ENCODE data around the gene ZNF207.
"Not testable (repeated sequence)": the region's sequence is repeated elsewhere in the genome, so short reads cannot be mapped to it uniquely, and the experiment has no call there.

The ZNF207 gene

DNA sequence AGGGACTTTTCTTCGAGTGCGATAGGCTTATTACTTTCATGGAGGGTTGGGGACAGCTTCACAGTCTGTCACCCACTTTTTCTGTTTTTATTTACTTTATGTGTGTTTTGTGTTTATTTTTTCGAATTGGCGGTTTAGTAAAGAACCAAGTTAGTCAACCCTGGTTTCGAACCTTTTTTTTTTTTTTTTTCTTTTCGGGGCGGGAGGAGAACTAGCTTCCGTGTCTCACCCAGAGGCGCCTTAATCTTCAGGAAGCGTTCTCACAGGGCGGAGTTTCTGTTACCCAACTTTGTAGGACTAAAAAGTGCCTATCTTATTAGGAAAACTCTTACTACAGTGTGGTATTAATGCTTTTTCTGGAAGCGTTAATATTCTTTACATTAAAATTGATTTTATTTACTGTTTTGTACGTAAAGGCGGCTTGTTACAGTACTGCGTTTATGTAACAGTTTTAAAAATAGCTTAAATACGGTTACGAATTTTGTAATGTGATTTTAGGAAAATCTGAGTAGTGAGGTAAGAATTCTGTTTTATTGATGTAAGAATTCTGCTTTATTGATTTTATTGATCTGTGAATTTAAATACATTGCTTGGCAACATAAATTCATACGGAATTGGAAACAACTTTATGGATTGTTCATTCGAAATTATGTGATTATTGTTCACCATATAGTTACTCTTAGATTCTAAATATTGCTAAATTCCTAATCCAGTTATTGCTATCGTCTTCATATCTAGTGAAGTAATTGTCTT is 885 bp downstream of the ZNF207 start:
- H4K20me1 ChIP-seq (ENCODE audit: low read depth, low read length): peaks cover 38% of the 10 kb centered on the region
- TF ChIP-seq, protein P1, sequence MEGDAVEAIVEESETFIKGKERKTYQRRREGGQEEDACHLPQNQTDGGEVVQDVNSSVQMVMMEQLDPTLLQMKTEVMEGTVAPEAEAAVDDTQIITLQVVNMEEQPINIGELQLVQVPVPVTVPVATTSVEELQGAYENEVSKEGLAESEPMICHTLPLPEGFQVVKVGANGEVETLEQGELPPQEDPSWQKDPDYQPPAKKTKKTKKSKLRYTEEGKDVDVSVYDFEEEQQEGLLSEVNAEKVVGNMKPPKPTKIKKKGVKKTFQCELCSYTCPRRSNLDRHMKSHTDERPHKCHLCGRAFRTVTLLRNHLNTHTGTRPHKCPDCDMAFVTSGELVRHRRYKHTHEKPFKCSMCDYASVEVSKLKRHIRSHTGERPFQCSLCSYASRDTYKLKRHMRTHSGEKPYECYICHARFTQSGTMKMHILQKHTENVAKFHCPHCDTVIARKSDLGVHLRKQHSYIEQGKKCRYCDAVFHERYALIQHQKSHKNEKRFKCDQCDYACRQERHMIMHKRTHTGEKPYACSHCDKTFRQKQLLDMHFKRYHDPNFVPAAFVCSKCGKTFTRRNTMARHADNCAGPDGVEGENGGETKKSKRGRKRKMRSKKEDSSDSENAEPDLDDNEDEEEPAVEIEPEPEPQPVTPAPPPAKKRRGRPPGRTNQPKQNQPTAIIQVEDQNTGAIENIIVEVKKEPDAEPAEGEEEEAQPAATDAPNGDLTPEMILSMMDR (IDR thresholded peaks at IDR 0.05; ENCODE audit: insufficient read depth, low read length, poor library complexity, severe bottlenecking): no peak
- TF ChIP-seq EZH2phosphoT487 (conservative IDR thresholded peaks at IDR 0.05; ENCODE audit: low read length): no peak
- no peaks in the 10 kb centered on the region for H3K9me3 ChIP-seq (ENCODE audit: insufficient read depth, low read length)
- H2AFZ ChIP-seq (ENCODE audit: low read depth, low read length, severe bottlenecking): peak overlapping the region; percentile 34
- H3F3A ChIP-seq (ENCODE audit: insufficient read depth): peaks cover 13% of the 10 kb centered on the region
- H3K9me2 ChIP-seq (replicated peaks; ENCODE audit: insufficient read depth, low read length): no peaks in the 10 kb centered on the region
- H3K79me2 ChIP-seq (ENCODE audit: insufficient read depth, low read length): peaks cover 58% of the 10 kb centered on the region
- peak overlapping the region; percentile 88 for H3K4me3 ChIP-seq (ENCODE audit: insufficient read depth, low read length, poor library complexity, severe bottlenecking)
- H3K27ac ChIP-seq (ENCODE audit: low read depth, low read length): peak overlapping the region; percentile 84
- no peaks in the 10 kb centered on the region for H3K27me3 ChIP-seq (ENCODE audit: low read length)
- peaks cover 35% of the 10 kb centered on the region for H3K36me3 ChIP-seq (ENCODE audit: low read length)
- peak overlapping the region; percentile 97 for H3K9ac ChIP-seq (ENCODE audit: low read length)
- H3K4me2 ChIP-seq (ENCODE audit: low read depth, low read length, poor library complexity, severe bottlenecking): peak overlapping the region; percentile 96

DNA sequence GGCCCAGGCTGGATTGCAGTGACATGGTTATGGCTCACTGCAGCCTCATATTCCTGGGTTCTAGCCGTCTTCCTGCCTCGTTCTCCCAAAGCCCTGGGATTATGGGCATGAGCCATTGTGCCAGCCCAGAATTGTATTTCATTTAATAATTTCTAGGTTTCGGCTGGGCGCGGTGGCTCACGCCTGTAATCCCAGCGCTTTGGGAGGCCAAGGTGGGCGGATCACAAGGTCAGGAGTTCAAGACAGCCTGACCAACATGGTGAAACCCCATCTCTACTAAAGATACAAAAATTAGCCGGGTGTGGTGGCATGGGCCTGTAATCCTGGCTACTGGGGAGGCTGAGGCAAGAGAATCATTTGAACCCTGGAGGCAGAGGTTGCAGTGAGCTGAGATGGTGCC is 2.8 kb downstream of the ZNF207 start:
- peaks cover 50% of the 10 kb centered on the region for H4K20me1 ChIP-seq (ENCODE audit: low read depth, low read length)
- not testable (repeated sequence) for H3K9me3 ChIP-seq (ENCODE audit: insufficient read depth, low read length); H3K27me3 ChIP-seq (ENCODE audit: low read length); H3K9ac ChIP-seq (ENCODE audit: low read length); H3K27ac ChIP-seq (ENCODE audit: low read depth, low read length); H3K4me3 ChIP-seq (ENCODE audit: insufficient read depth, low read length, poor library complexity, severe bottlenecking); H2AFZ ChIP-seq (ENCODE audit: low read depth, low read length, severe bottlenecking); H3K9me2 ChIP-seq (replicated peaks; ENCODE audit: insufficient read depth, low read length)
- peaks cover 20% of the 10 kb centered on the region for H3F3A ChIP-seq (ENCODE audit: insufficient read depth)
- H3K4me2 ChIP-seq (ENCODE audit: low read depth, low read length, poor library complexity, severe bottlenecking): peak overlapping the region; percentile 96
- H3K79me2 ChIP-seq (ENCODE audit: insufficient read depth, low read length): peaks cover 75% of the 10 kb centered on the region
- peaks cover 46% of the 10 kb centered on the region for H3K36me3 ChIP-seq (ENCODE audit: low read length)

DNA sequence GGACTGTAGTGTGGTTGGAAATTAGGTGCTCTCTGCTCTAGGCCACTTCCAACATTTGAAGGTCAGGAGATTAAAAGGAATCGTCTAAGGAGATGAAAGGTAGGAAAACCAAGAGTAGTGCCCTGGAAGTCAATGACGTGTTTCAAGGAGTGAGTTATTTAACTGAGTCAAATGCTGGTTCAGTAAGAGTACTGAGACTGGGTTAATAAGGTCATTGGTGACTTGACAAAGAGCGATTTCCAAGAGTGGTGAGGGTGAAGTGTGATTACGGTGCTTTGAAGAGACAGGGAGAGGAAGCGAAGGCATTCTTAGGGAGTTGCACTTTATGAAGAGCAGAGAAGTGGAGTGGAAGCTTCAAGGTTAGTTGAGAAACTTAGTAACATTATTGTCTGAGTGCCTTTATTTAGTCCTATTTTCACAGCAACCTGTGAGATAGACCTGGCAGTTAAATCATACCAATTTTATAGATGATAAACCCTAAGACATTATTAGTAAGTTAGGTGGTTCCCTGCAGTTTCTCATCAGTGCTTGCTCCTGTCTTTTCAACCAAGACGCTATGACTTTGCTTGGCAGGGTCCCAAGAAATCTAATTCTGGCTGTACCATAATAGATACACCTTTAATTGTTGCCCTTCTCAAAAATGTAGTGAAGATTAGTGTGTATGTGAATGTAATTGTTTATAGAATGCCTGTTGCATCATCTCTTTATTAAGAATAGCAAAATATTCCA is 5.9 kb downstream of the ZNF207 start:
- peaks cover 71% of the 10 kb centered on the region for H4K20me1 ChIP-seq (ENCODE audit: low read depth, low read length)
- H3K79me2 ChIP-seq (ENCODE audit: insufficient read depth, low read length): peaks cover 94% of the 10 kb centered on the region
- H3K4me2 ChIP-seq (ENCODE audit: low read depth, low read length, poor library complexity, severe bottlenecking): no peak overlapping the region
- H3K27ac ChIP-seq (ENCODE audit: low read depth, low read length): no peak overlapping the region
- no peaks in the 10 kb centered on the region for H3K27me3 ChIP-seq (ENCODE audit: low read length)
- TF ChIP-seq, protein P1 (IDR thresholded peaks at IDR 0.05; ENCODE audit: insufficient read depth, low read length, poor library complexity, severe bottlenecking): no peak
- TF ChIP-seq EZH2phosphoT487 (conservative IDR thresholded peaks at IDR 0.05; ENCODE audit: low read length): no peak
- no peaks in the 10 kb centered on the region for H3K9me3 ChIP-seq (ENCODE audit: insufficient read depth, low read length)
- H3K36me3 ChIP-seq (ENCODE audit: low read length): peaks cover 71% of the 10 kb centered on the region
- H3K9me2 ChIP-seq (replicated peaks; ENCODE audit: insufficient read depth, low read length): no peaks in the 10 kb centered on the region
- H3K9ac ChIP-seq (ENCODE audit: low read length): no peak overlapping the region
- H2AFZ ChIP-seq (ENCODE audit: low read depth, low read length, severe bottlenecking): no peak overlapping the region
- H3K4me3 ChIP-seq (ENCODE audit: insufficient read depth, low read length, poor library complexity, severe bottlenecking): no peak overlapping the region
- peaks cover 10% of the 10 kb centered on the region; the same call in 1 of the 2 replicates for H3F3A ChIP-seq (ENCODE audit: insufficient read depth)

DNA sequence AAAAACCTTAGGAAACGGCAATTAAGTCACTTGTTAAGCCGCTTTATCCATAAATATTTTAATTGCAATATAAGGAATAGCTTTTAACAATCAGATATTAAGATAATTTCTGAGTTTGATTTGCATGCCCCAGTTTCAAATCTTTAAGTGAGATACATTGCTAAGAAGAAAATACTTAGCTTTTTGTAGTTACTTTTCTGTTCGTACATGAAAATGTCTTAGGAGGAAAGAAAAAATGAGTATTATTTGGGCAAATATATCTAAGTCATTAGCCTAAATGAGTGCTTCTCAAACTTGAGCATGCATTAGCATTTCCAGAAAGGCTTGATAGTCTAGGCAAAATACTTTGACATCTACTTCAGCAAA is 6.4 kb downstream of the ZNF207 start:
- H3F3A ChIP-seq (ENCODE audit: insufficient read depth): peaks cover 14% of the 10 kb centered on the region; the same call in 1 of the 2 replicates
- no peaks in the 10 kb centered on the region for H3K9me2 ChIP-seq (replicated peaks; ENCODE audit: insufficient read depth, low read length)
- H4K20me1 ChIP-seq (ENCODE audit: low read depth, low read length): peaks cover 71% of the 10 kb centered on the region
- H3K9ac ChIP-seq (ENCODE audit: low read length): no peak overlapping the region
- H3K9me3 ChIP-seq (ENCODE audit: insufficient read depth, low read length): no peaks in the 10 kb centered on the region
- H3K79me2 ChIP-seq (ENCODE audit: insufficient read depth, low read length): peaks cover 94% of the 10 kb centered on the region
- TF ChIP-seq, protein P1 (IDR thresholded peaks at IDR 0.05; ENCODE audit: insufficient read depth, low read length, poor library complexity, severe bottlenecking): no peak
- TF ChIP-seq EZH2phosphoT487 (conservative IDR thresholded peaks at IDR 0.05; ENCODE audit: low read length): no peak
- H3K27ac ChIP-seq (ENCODE audit: low read depth, low read length): no peak overlapping the region
- no peak overlapping the region for H3K4me2 ChIP-seq (ENCODE audit: low read depth, low read length, poor library complexity, severe bottlenecking)
- peaks cover 71% of the 10 kb centered on the region for H3K36me3 ChIP-seq (ENCODE audit: low read length)
- no peaks in the 10 kb centered on the region for H3K27me3 ChIP-seq (ENCODE audit: low read length)
- no peak overlapping the region for H3K4me3 ChIP-seq (ENCODE audit: insufficient read depth, low read length, poor library complexity, severe bottlenecking)
- H2AFZ ChIP-seq (ENCODE audit: low read depth, low read length, severe bottlenecking): no peak overlapping the region

Measured in SU-DHL-6 (cell line).